NCI-H526 (cell line): ENCODE measurements around the gene RREB1.
A peak's percentile ranks its signal among the peaks of the same experiment; 100 is the strongest.

Source experiments
- DNase-seq, 2 experiments: peaks; one replicate each; lab custom pipeline; 2025; lab: John Stamatoyannopoulos, UW

Gene RREB1

DNA sequence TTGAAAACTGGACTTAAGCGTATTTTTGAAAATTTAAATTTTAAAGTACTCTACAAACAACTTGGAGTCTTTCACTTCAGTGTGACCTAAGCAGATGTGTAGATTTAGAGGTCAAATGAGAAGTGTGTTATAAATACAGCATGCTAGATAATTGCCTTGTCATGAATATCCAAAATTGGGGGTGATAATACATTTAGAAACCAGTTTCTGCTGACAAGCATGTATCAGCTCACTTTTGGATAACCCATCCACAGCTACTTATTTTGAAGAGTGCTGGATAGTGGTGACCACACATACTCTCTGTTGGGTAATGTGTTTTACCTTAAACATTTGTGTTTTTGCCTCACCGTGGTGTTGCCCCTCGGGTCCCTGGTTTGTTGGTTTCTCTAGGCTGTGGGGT lies 14.9 kb downstream of the RREB1 start:
- DNase-seq = no peak

DNA sequence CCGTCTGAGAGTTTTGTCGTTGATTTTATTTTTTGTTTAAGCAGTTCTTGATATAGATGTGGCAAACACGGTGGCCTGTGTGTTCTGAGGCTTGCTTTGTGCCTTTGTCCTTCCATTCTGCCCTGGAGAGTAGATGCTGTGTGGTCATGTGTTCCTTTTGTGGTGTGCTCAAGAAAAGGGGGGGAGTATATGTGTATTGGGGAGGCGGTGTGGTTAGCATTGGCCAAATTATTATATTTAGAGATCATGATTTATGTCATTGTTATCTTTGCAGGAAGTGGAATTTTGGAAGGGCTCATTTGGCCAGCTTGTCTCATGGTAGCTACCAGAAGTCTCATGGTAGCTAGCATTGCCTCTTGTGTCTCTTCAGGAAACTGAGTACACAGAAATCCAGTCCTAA lies 16.4 kb downstream of the RREB1 start:
- no peak for DNase-seq

- no peak for DNase-seq
These were observed 16.9 kb downstream of the RREB1 start for GRCh38 chr6:7124636-7125035.

DNA sequence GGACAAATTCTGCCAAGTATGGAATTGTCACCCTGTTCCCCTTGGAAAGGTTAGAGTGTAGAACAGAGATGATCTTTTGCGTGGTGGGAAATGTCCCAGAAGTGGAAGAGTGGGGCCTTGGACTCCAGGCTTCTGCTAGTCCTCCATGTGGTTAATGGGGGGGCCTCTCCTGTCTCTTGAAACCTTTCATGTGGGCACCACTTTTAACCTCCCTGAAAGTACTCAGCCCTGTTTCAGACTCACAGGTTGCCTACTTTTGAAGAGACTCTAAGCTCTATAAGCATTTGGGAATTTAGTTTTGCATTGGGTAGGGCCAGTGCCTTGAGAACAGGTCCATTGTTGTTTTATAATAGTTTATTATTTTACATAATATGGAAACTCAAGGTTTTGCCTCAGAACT lies 17.5 kb downstream of the RREB1 start:
- no peak for DNase-seq

DNA sequence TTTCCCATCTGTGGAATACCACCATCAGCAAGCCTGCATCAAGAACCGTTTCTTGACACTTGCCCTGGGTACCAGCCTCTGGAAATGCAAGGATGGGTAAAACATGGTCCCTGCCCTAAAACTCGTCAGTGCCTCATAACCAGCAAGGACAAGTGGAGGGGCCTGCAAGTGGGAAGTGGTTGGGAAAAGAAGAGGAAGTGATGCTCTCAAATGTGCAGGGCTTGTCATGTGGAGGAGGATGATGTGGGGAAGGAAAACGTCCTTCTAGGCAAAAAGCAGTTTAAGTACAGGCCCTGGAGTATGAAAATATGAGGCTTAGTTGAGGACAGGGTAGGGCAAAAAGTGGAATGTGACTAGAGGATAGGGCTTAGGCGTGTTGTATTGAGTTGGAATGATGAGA lies 19.0 kb downstream of the RREB1 start:
- DNase-seq = no peak

DNA sequence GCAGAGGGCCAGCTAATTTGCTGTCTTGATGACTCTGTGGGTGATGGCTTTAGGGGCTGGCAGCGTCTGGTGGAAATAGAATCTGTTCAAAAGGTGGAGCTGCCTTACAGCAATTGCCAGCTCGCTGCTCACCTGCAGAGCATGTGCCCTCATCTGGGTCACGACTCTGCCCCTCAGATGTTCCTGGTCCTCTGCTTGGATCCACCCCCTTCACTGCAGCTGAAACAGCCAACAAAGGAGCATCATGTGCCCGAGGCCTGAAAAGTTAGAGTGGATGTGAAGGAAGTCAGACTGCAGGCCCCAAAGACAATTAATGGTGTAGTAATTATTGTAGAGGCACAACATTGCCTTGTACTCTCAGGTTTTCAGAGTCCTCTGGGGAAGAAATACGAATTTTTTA lies 19.9 kb downstream of the RREB1 start:
- DNase-seq = no peak

GRCh38 chr6:7129360-7129759 lies 21.6 kb downstream of the RREB1 start:
- no peak for DNase-seq

GRCh38 chr6:7129784-7130569 lies 22.2 kb downstream of the RREB1 start:
- no peak for DNase-seq

DNA sequence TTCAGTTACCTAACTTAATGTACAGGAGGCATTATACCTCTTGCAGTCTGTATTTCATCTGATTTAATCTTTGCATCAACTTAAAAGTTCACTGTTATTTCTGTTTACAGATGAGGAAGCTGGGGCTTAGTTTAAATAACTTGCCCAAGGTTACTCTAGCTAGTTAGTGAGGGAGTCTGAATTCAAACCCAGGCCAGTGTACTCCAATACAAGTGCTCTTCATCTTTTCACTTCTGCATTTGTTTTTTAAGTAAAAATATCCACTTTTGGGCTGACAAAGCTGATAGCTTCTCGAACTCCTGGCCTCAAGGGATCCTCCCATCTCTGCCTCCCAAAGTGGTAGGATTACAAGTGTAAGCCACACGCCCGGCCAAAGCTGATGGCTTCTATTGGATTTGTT lies 23.6 kb downstream of the RREB1 start:
- no peak for DNase-seq

GRCh38 chr6:7132398-7133035 lies 24.8 kb downstream of the RREB1 start:
- no peak for DNase-seq

- DNase-seq = no peak
These were observed 27.4 kb downstream of the RREB1 start for GRCh38 chr6:7134999-7135745.

DNA sequence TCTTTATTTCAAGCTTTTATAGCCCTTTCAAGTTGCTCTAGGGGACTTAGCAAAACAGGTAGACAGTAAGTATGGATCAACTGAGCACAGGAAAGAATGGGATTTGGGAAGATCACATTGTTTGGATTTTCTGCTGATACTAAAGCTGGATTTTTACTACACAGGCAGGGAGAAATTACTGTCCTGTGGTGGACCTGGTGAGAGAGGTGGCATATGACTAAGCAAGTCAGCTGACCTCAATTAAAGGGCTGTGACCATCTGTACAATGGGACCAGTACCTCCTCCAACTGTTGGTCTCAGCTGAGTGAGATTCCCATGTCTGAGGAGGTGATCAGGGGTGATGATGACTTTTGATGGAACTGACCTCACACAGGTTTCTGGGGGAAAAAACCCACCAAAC lies 28.0 kb downstream of the RREB1 start:
- no peak for DNase-seq

GRCh38 chr6:7136859-7137334 lies 29.1 kb downstream of the RREB1 start:
- DNase-seq = no peak

DNA sequence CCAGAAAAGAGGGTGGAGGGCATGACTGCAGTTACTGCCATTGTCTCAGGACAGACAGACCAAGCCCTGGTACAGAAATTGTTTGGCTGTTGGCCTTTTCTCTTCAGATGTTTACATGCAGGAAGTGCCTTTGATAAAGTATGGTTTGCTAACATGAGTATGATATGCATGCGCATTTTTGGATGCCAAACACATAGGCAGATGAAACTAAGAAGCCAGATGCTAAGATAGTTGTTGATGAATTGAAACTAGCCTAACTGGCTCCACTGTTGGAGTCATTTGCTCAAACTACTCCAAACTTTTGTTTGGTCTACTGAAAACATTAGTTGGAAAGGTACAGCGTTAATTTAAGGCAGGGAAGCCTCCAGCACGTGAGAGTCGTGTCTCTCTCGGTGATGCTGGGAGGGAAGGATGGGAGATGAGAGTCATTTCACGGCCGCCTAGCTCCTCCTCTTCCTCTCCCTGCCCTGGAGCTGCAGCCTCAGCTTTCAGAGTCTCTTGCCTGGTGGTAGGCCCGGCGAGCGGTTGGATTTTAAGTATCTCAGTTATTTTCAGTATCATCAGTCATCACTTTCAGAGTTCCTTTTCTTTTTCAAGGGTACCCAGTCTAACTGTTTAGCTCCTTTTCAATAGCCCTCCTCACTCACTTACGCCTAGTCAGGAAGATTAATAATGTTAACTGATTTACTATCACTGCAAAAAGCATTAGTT lies 29.7 kb downstream of the RREB1 start:
- DNase-seq = peak; percentile 20 to 63

- no peak for DNase-seq
These were observed 30.3 kb downstream of the RREB1 start for GRCh38 chr6:7138046-7138531.

DNA sequence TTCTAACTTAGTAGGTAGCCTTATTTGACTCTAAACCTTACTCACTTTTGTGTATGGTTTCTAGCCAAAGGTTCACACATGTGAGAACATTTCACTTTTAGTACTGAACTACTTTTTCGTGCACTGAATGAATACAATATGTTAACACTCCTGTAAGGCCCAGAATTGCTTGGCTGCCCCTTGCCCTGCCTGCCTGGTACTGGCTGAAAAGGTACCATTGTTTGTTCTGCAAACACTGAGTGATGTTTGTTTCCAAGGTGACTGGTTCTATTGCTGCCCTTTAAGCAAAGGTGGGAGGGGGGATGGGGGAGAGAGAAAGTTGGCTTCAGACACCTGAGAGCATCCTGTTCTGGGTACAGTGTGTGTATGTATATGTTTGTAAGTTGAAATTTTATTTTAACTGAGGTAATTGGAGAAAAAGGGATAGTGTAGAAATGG lies 31.2 kb downstream of the RREB1 start:
- DNase-seq = peak; percentile 95 to 97

DNA sequence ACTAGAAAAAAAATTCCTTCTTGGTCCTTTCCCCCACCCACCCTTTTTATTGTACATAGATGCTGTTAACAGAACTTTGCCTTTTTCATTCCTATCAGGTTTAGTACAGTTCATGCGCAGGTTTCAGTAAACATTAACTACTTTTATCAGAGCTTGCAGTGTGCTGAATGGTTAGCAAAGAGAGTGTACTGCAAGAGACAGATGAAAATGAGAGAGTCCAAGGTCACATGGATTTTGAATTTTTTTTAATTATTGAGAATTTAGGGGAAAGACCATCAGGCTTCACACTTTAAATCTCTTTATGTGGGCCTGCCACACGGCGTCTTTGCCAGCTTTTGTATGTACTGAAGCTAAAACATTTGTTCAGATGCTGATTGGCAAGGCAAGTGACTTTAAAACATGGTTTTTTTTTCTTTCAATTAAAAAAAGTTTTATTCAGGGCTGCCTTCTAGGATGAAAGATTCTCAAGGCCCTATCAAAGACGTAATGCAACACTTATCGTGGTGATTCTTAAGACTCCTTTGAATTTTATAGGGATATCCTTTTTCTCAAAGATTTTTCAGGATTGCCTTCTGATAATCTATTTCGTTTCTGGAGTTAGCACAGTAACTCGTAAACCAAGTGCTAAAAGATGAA lies 32.2 kb downstream of the RREB1 start:
- DNase-seq = peak in 1 of 2 experiments; percentile 18

DNA sequence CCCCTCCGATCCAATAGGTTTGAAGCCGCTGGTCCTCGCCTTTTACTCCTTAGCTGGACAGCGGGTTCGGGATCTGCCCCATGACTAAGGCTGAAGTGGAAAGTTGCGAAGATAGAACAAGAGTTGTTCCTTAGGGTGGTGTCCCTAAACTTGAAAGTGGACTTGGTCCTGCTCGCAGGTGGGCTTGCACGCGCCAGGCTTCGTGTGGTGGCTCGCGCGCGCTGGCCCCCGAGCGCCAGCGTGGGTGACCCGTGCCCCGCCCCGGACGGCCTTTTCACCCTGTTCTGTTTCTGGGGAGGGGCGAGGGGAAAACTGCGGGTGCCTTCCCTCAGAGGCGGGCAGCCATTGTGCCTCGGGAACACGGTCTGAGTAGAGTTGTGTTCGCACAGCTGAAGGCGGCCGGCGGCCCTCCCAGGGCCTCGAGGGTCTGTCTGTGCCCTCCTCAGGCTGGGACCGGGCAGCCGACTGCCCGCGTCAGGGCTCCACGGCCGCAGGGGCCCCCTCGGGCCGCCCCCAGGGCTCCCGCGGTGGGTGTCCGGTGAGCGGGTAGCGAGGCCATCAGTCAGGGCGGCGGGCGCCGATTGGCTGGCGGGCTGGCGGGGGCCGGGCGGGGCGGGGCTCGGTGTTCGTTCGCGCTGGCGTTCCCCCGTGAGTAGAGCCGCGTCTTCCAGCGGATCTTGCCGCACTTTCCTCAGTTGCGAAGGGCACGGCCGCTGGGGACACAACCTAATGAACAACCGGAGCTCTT lies 33.0 kb downstream of the RREB1 start:
- DNase-seq = peak; percentile 53 to 91

- DNase-seq = no peak
These were observed 34.6 kb downstream of the RREB1 start for GRCh38 chr6:7142228-7142801.

GRCh38 chr6:7142918-7143475 lies 35.2 kb downstream of the RREB1 start:
- peak; percentile 60 to 68 for DNase-seq
